Endothelial cell of umbilical vein (primary cell): ENCODE measurements around the gene AMPH. TPM values are rescaled to one million over a fixed set of nuclear protein-coding genes. Genes with fewer than 3 reads are reported as not detected.
"Not testable (repeated sequence)": the region's sequence is repeated elsewhere in the genome, so short reads cannot be mapped to it uniquely, and the experiment has no call there.

Source experiments
- BruUV-seq: library from RNA; stranded (reverse); fragments of 400-500 nt; replicated peaks from 2 replicates; lab custom pipeline; 2021; lab: Mats Ljungman, UMichigan
- CTCF ChIA-PET: fragments of 300-600, 350-600 bp; sonication (Branson Sonifier 250); formaldehyde crosslinking; loops from one replicate; lab custom pipeline; 2021; ENCODE audit warnings: antibody characterized with exemption, inconsistent platforms; lab: Charles Lee
- POLR2A ChIA-PET: fragments of 300-600, 350-600 bp; sonication (Branson Sonifier 250); formaldehyde crosslinking; loops from one replicate; lab custom pipeline; 2021; ENCODE audit warnings: antibody characterized with exemption, inconsistent platforms; lab: Charles Lee
- DNase-seq: peaks from one replicate; pipeline ENCODE4 v3.0.0-alpha.2; 2011; ENCODE audit warnings: low read depth, low spot score
- FAIRE-seq: peaks from 2 replicates; lab custom pipeline; 2011; peaks lifted over from hg19 to GRCh38; lab: Jason Lieb, UNC
- H2AFZ ChIP-seq: 2 replicates; pipeline ENCODE4 v1.6.0; 2012; ENCODE audit warnings: low read depth, low read length, control low read depth, inconsistent platforms
- H3K27ac ChIP-seq: 2 replicates; pipeline ENCODE4 v1.5.1; 2011; ENCODE audit warnings: low read depth, mild to moderate bottlenecking, control low read depth, low read length, moderate library complexity; ENCODE audit not compliant: insufficient read depth
- H3K27me3 ChIP-seq, 2 experiments: 2 replicates each; pipeline versions ENCODE4 v1.6.0 to v1.6.1; 2011; ENCODE audit warnings: low read length in 2 of 2, mixed read lengths in 1 of 2; ENCODE audit not compliant: control insufficient read depth in 2 of 2, insufficient read depth in 2 of 2
- H3K36me3 ChIP-seq, 2 experiments: 2 replicates in 1 of 2; 3 replicates in 1 of 2; pipeline ENCODE4 v1.5.1; 2011; ENCODE audit warnings: low read length in 2 of 2, mild to moderate bottlenecking in 1 of 2, moderate library complexity in 1 of 2; ENCODE audit not compliant: control insufficient read depth in 2 of 2, insufficient read depth in 2 of 2; ENCODE audit errors: extremely low read depth in 1 of 2
- H3K4me1 ChIP-seq: 3 replicates; pipeline ENCODE4 v1.5.1; 2011; ENCODE audit warnings: mild to moderate bottlenecking, low read length; ENCODE audit not compliant: control insufficient read depth, insufficient read depth; ENCODE audit errors: extremely low read depth
- H3K4me2 ChIP-seq: 2 replicates; pipeline ENCODE4 v1.6.1; 2011; ENCODE audit warnings: low read length, control low read depth, mixed read lengths; ENCODE audit not compliant: insufficient read depth
- H3K4me3 ChIP-seq, 3 experiments: fragments of 200-600 bp in 1 of 3; sonication (generic), shearing (Covaris generic) in 1 of 3; replicated peaks in 1 of 3; 2 replicates each; pipeline ENCODE4 v1.5.1; 2011 to 2016; ENCODE audit warnings: control low read depth in 3 of 3, low read length in 3 of 3, mild to moderate bottlenecking in 2 of 3, inconsistent platforms in 1 of 3, low read depth in 1 of 3, moderate library complexity in 1 of 3; ENCODE audit not compliant: insufficient read depth in 1 of 3
- H3K79me2 ChIP-seq: 2 replicates; pipeline ENCODE4 v1.6.0; 2012; ENCODE audit warnings: low read length, inconsistent platforms; ENCODE audit not compliant: control insufficient read depth, insufficient read depth
- H3K9ac ChIP-seq: replicated peaks from 2 replicates; pipeline ENCODE3; 2011; ENCODE audit warnings: low read length, control low read depth; ENCODE audit not compliant: insufficient read depth; ENCODE audit errors: extremely low read depth
- H3K9me1 ChIP-seq: replicated peaks from 3 replicates; pipeline ENCODE4 v1.6.0; 2011; ENCODE audit warnings: mild to moderate bottlenecking, low read length; ENCODE audit not compliant: control insufficient read depth, insufficient read depth; ENCODE audit errors: extremely low read depth
- H3K9me3 ChIP-seq: replicated peaks from 2 replicates; pipeline ENCODE4 v1.5.1; 2012; ENCODE audit warnings: low read length, inconsistent platforms; ENCODE audit not compliant: control insufficient read depth, insufficient read depth
- H4K20me1 ChIP-seq: replicated peaks from 2 replicates; pipeline ENCODE3; 2011; ENCODE audit warnings: mild to moderate bottlenecking, low read length; ENCODE audit not compliant: control insufficient read depth, insufficient read depth; ENCODE audit errors: extremely low read depth
- CTCF ChIP-seq, 2 donors: IDR thresholded peaks; 1 replicate in 1 of 2; 2 replicates in 1 of 2; pipeline ENCODE4 v1.5.1; 2011; ENCODE audit warnings: low read length in 2 of 2, mild to moderate bottlenecking in 2 of 2, moderate library complexity in 2 of 2, control low read depth in 1 of 2, inconsistent platforms in 1 of 2, low read depth in 1 of 2; ENCODE audit not compliant: insufficient read depth in 1 of 2; ENCODE audit errors: extremely low read depth in 1 of 2
- dilution Hi-C: fragments of 300-500 bp; cut with MboI; formaldehyde crosslinking; loops from one replicate; pipeline ENCODE4 v1.15.0; 2019; ENCODE audit warnings: low sequenced_read_pairs; ENCODE audit not compliant: extremely low pct_ligation_motif_present
- intact Hi-C: fragments of 100-400 bp; cut with micrococcal nuclease; formaldehyde crosslinking; loops from one replicate; pipeline ENCODE4 v1.10.0; 2022
- polyA plus RNA-seq, 4 experiments: library from polyadenylated mRNA; depleted of rRNA in 3 of 4; stranded (reverse) in 3 of 4; unstranded in 1 of 4; fragments of >200 nt; gene quantifications; 2 replicates each; pipeline versions ENCODE4 v1.2.1 to v1.2.3, GENCODE V29; 2011 to 2012; ENCODE audit warnings: missing spikeins in 1 of 4
- total RNA-seq: library from RNA; stranded (reverse); gene quantifications from 2 replicates; pipeline ENCODE4 v1.2.3, GENCODE V29; 2021

AMPH gene
- total and polyA plus RNA-seq, 2 donors (not counting 3 experiments of a cell fraction or from before 2014, with no cell fraction given) = 5.2 to 9.2 TPM

GRCh38 chr7:38359071-38359601 is 272.0 kb downstream of the AMPH start:
- H2AFZ ChIP-seq = peak overlapping the region; percentile 71
- H3K4me2 ChIP-seq, H3K79me2 ChIP-seq, H3K36me3 ChIP-seq, H3K4me3 ChIP-seq, BruUV-seq, H3K27me3 ChIP-seq, H3K9ac ChIP-seq, H3K27ac ChIP-seq, H3K9me3 ChIP-seq, intact Hi-C loops, H3K4me1 ChIP-seq, H4K20me1 ChIP-seq, H3K9me1 ChIP-seq, dilution Hi-C loops, POLR2A ChIA-PET: not testable (repeated sequence)
- CTCF ChIA-PET = interaction anchor here (0.7 to 2.3 kb wide), 8 partner anchors 9 to 251 kb away, joined by 3 to 13 read pairs (median 6); no protein-coding TSS in a partner anchor
- FAIRE-seq = peak; percentile 76
- TF ChIP-seq CTCF (IDR thresholded peaks at IDR 0.05; ENCODE audit: extremely low read depth in 1 of 2, insufficient read depth in 1 of 2, low read depth in 1 of 2, low read length in 2 of 2) = peak in 1 of 2 donors; percentile 19
- peak; percentile 13 for DNase-seq

- H3K36me3 ChIP-seq, H3K27me3 ChIP-seq, intact Hi-C loops, H3K79me2 ChIP-seq, H4K20me1 ChIP-seq, BruUV-seq, H3K4me1 ChIP-seq, H3K9me1 ChIP-seq, POLR2A ChIA-PET, H3K4me2 ChIP-seq, H3K4me3 ChIP-seq, dilution Hi-C loops, H3K9ac ChIP-seq, FAIRE-seq, H3K9me3 ChIP-seq: not testable (repeated sequence)
- Histone ChIP-seq H3K27ac (peak overlapping the region; percentile 34), H2AFZ (peak overlapping the region; percentile 33)
- CTCF ChIA-PET = interaction anchor here (0.7 to 2.3 kb wide), 8 partner anchors 10 to 250 kb away, joined by 3 to 13 read pairs (median 6); no protein-coding TSS in a partner anchor
- peak; percentile 80 for DNase-seq
Observed at GRCh38 chr7:38358273-38358831, 272.8 kb downstream of the AMPH start.
